ENCODE measurements around the gene GJB3. TPM values are rescaled to one million over a fixed set of nuclear protein-coding genes. Genes with fewer than 3 reads are reported as not detected.
A peak's percentile ranks its signal among the peaks of the same experiment; 100 is the strongest.

Gene GJB3
- polyA plus RNA-seq, 4 donors = 0.67 to 1.9 (median 0.78) TPM; not detected in 1

GRCh38 chr1:34754964-34755637 is 25.9 kb upstream of the GJB3 start, which contains the start of gene GJB5:
Gene GJB5, plus strand, starts transcription at chr1:34755047. Its CDS starts 2,284 bp downstream, at chr1:34757331.
- H3K4me1 ChIP-seq (ENCODE audit: control insufficient read depth in 3 of 3, insufficient read depth in 2 of 3, low read depth in 1 of 3, low read length in 2 of 3) = peaks cover 0 to 17% (median 0%) of the 10 kb centered on the region in 3 donors
- no peaks in the 10 kb centered on the region for H3K36me3 ChIP-seq (ENCODE audit: control insufficient read depth in 3 of 3, insufficient read depth in 2 of 3, low read depth in 1 of 3, low read length in 3 of 3)
- H3K27ac ChIP-seq (ENCODE audit: low read depth in 1 of 3, low read length in 2 of 3) = no peak within 1 kb of the TSS
- FAIRE-seq (no peak), DNase-seq (no peak)
- H3K9me3 ChIP-seq (ENCODE audit: control insufficient read depth in 2 of 2, insufficient read depth in 1 of 2, low read depth in 1 of 2, low read length in 1 of 2) = no peaks in the 10 kb centered on the region
- H3K4me3 ChIP-seq (ENCODE audit: low read depth in 1 of 3, low read length in 3 of 3) = no peak within 1 kb of the TSS
- 72 to 74% (median 73%) methylated on average over 13 of the region's 13 CpGs for WGBS, 3 donors
- no peaks in the 10 kb centered on the region for H3K27me3 ChIP-seq (ENCODE audit: control insufficient read depth in 3 of 3, insufficient read depth in 3 of 3, low read length in 3 of 3)

DNA sequence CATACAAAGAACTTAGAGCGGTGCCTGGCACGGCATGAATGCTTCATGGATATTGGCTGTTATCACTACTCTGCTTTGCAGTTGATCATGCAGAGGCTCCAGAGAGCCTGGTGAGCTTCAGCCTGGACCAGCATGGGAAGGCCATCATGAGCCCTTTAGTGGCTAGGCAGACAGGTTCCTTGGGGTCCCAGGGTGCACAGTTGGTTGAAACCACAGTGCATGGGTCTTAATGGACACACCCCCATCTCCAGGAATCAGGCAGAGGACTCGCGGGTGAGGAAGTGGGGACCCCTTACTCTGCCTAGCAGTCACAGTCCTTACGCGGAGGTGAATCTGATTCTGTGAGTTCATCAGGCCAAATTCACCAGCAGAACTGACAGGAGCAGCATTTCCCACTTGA is 25.1 kb upstream of the GJB3 start:
- peaks cover 0 to 20% (median 0%) of the 10 kb centered on the region in 3 donors for H3K4me1 ChIP-seq (ENCODE audit: control insufficient read depth in 3 of 3, insufficient read depth in 2 of 3, low read depth in 1 of 3, low read length in 2 of 3)
- FAIRE-seq = no peak
- H3K4me3 ChIP-seq (ENCODE audit: low read depth in 1 of 3, low read length in 3 of 3) = no peak overlapping the region
- no peaks in the 10 kb centered on the region for H3K9me3 ChIP-seq (ENCODE audit: control insufficient read depth in 2 of 2, insufficient read depth in 1 of 2, low read depth in 1 of 2, low read length in 1 of 2)
- DNase-seq = no peak
- H3K27ac ChIP-seq (ENCODE audit: low read depth in 1 of 3, low read length in 2 of 3) = no peak overlapping the region
- 93 to 100% (median 93%) methylated on average over 6 of the region's 6 CpGs for WGBS, 3 donors
- H3K27me3 ChIP-seq (ENCODE audit: control insufficient read depth in 3 of 3, insufficient read depth in 3 of 3, low read length in 3 of 3) = no peaks in the 10 kb centered on the region
- no peaks in the 10 kb centered on the region for H3K36me3 ChIP-seq (ENCODE audit: control insufficient read depth in 3 of 3, insufficient read depth in 2 of 3, low read depth in 1 of 3, low read length in 3 of 3)

GRCh38 chr1:34757386-34757785 is 23.6 kb upstream of the GJB3 start:
- WGBS, 3 donors = 89 to 92% (median 91%) methylated on average over 21 of the region's 21 CpGs
- peaks cover 0 to 20% (median 0%) of the 10 kb centered on the region in 3 donors for H3K4me1 ChIP-seq (ENCODE audit: control insufficient read depth in 3 of 3, insufficient read depth in 2 of 3, low read depth in 1 of 3, low read length in 2 of 3)

GRCh38 chr1:34758751-34759150 is 22.3 kb upstream of the GJB3 start:
- Histone ChIP-seq H3K27me3 (ENCODE audit: control insufficient read depth in 3 of 3, insufficient read depth in 3 of 3, low read length in 3 of 3) (peaks cover 0 to 3% (median 0%) of the 10 kb centered on the region in 3 donors), H3K27ac (ENCODE audit: low read depth in 1 of 3, low read length in 2 of 3) (no peak overlapping the region), H3K36me3 (ENCODE audit: control insufficient read depth in 3 of 3, insufficient read depth in 2 of 3, low read depth in 1 of 3, low read length in 3 of 3) (no peaks in the 10 kb centered on the region), H3K9me3 (ENCODE audit: control insufficient read depth in 2 of 2, insufficient read depth in 1 of 2, low read depth in 1 of 2, low read length in 1 of 2) (no peaks in the 10 kb centered on the region), H3K4me1 (ENCODE audit: control insufficient read depth in 3 of 3, insufficient read depth in 2 of 3, low read depth in 1 of 3, low read length in 2 of 3) (peaks cover 0 to 28% (median 0%) of the 10 kb centered on the region in 3 donors), H3K4me3 (ENCODE audit: low read depth in 1 of 3, low read length in 3 of 3) (no peak overlapping the region)
- DNase-seq (peak in 1 of 2 donors; percentile 50), FAIRE-seq (no peak)
- 64 to 71% (median 65%) methylated on average over 4 of the region's 4 CpGs for WGBS, 3 donors

More at GRCh38 chr1:34757386-34757785, 23.6 kb upstream of the GJB3 start:
- Histone ChIP-seq H3K4me3 (ENCODE audit: low read depth in 1 of 3, low read length in 3 of 3) (no peak overlapping the region), H3K27me3 (ENCODE audit: control insufficient read depth in 3 of 3, insufficient read depth in 3 of 3, low read length in 3 of 3) (peaks cover 0 to 3% (median 0%) of the 10 kb centered on the region in 3 donors), H3K27ac (ENCODE audit: low read depth in 1 of 3, low read length in 2 of 3) (no peak overlapping the region), H3K36me3 (ENCODE audit: control insufficient read depth in 3 of 3, insufficient read depth in 2 of 3, low read depth in 1 of 3, low read length in 3 of 3) (no peaks in the 10 kb centered on the region), H3K9me3 (ENCODE audit: control insufficient read depth in 2 of 2, insufficient read depth in 1 of 2, low read depth in 1 of 2, low read length in 1 of 2) (no peaks in the 10 kb centered on the region)
- DNase-seq (no peak), FAIRE-seq (no peak)

- peaks cover 0 to 30% (median 0%) of the 10 kb centered on the region in 3 donors for H3K4me1 ChIP-seq (ENCODE audit: control insufficient read depth in 3 of 3, insufficient read depth in 2 of 3, low read depth in 1 of 3, low read length in 2 of 3)
- no peak within 1 kb of the TSS for H3K4me3 ChIP-seq (ENCODE audit: low read depth in 1 of 3, low read length in 3 of 3)
- peaks cover 0 to 3% (median 0%) of the 10 kb centered on the region in 3 donors for H3K27me3 ChIP-seq (ENCODE audit: control insufficient read depth in 3 of 3, insufficient read depth in 3 of 3, low read length in 3 of 3)
- H3K27ac ChIP-seq (ENCODE audit: low read depth in 1 of 3, low read length in 2 of 3) = no peak within 1 kb of the TSS
- 24 to 54% (median 41%) methylated on average over 10 of the region's 10 CpGs for WGBS, 3 donors
- peak in 1 of 2 donors; percentile 36 for DNase-seq
- no peaks in the 10 kb centered on the region for H3K9me3 ChIP-seq (ENCODE audit: control insufficient read depth in 2 of 2, insufficient read depth in 1 of 2, low read depth in 1 of 2, low read length in 1 of 2)
- H3K36me3 ChIP-seq (ENCODE audit: control insufficient read depth in 3 of 3, insufficient read depth in 2 of 3, low read depth in 1 of 3, low read length in 3 of 3) = no peaks in the 10 kb centered on the region
- FAIRE-seq = no peak
Observed at GRCh38 chr1:34759503-34760357, 21.3 kb upstream of the GJB3 start, which contains the start of gene GJB4. Gene GJB4, plus strand, starts transcription at chr1:34759740. Its CDS starts 1,515 bp downstream, at chr1:34761255.

DNA sequence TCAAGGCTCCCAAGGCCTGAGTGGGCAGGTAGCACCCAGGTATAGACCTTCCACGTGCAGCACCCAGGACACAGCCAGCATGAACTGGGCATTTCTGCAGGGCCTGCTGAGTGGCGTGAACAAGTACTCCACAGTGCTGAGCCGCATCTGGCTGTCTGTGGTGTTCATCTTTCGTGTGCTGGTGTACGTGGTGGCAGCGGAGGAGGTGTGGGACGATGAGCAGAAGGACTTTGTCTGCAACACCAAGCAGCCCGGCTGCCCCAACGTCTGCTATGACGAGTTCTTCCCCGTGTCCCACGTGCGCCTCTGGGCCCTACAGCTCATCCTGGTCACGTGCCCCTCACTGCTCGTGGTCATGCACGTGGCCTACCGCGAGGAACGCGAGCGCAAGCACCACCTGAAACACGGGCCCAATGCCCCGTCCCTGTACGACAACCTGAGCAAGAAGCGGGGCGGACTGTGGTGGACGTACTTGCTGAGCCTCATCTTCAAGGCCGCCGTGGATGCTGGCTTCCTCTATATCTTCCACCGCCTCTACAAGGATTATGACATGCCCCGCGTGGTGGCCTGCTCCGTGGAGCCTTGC is 19.7 kb upstream of the GJB3 start:
- 91 to 94% (median 93%) methylated on average over 33 of the region's 33 CpGs for WGBS, 3 donors
- no peak overlapping the region for H3K27ac ChIP-seq (ENCODE audit: low read depth in 1 of 3, low read length in 2 of 3)
- H3K9me3 ChIP-seq (ENCODE audit: control insufficient read depth in 2 of 2, insufficient read depth in 1 of 2, low read depth in 1 of 2, low read length in 1 of 2) = no peaks in the 10 kb centered on the region
- no peak for FAIRE-seq
- H3K36me3 ChIP-seq (ENCODE audit: control insufficient read depth in 3 of 3, insufficient read depth in 2 of 3, low read depth in 1 of 3, low read length in 3 of 3) = no peaks in the 10 kb centered on the region
- H3K27me3 ChIP-seq (ENCODE audit: control insufficient read depth in 3 of 3, insufficient read depth in 3 of 3, low read length in 3 of 3) = peaks cover 0 to 3% (median 2%) of the 10 kb centered on the region in 3 donors
- peaks cover 0 to 30% (median 0%) of the 10 kb centered on the region in 3 donors for H3K4me1 ChIP-seq (ENCODE audit: control insufficient read depth in 3 of 3, insufficient read depth in 2 of 3, low read depth in 1 of 3, low read length in 2 of 3)
- H3K4me3 ChIP-seq (ENCODE audit: low read depth in 1 of 3, low read length in 3 of 3) = no peak overlapping the region
- no peak for DNase-seq

DNA sequence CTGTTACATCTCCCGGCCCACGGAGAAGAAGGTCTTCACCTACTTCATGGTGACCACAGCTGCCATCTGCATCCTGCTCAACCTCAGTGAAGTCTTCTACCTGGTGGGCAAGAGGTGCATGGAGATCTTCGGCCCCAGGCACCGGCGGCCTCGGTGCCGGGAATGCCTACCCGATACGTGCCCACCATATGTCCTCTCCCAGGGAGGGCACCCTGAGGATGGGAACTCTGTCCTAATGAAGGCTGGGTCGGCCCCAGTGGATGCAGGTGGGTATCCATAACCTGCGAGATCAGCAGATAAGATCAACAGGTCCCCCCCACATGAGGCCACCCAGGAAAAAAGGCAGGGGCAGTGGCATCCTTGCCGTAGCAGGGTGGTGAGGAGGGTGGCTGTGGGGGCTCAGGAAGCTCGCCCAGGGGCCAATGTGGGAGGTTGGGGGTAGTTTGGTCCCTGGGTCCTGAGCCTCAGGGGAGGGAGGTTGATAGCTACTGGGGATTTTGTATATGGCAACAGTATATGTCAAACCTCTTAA is 19.2 kb upstream of the GJB3 start:
- peaks cover 0 to 3% (median 2%) of the 10 kb centered on the region in 3 donors for H3K27me3 ChIP-seq (ENCODE audit: control insufficient read depth in 3 of 3, insufficient read depth in 3 of 3, low read length in 3 of 3)
- H3K4me1 ChIP-seq (ENCODE audit: control insufficient read depth in 3 of 3, insufficient read depth in 2 of 3, low read depth in 1 of 3, low read length in 2 of 3) = peaks cover 0 to 30% (median 0%) of the 10 kb centered on the region in 3 donors
- 86 to 88% (median 88%) methylated on average over 13 of the region's 13 CpGs for WGBS, 3 donors

More for the DNA sequence above, 19.2 kb upstream of the GJB3 start:
- H3K9me3 ChIP-seq (ENCODE audit: control insufficient read depth in 2 of 2, insufficient read depth in 1 of 2, low read depth in 1 of 2, low read length in 1 of 2) = no peaks in the 10 kb centered on the region
- no peaks in the 10 kb centered on the region for H3K36me3 ChIP-seq (ENCODE audit: control insufficient read depth in 3 of 3, insufficient read depth in 2 of 3, low read depth in 1 of 3, low read length in 3 of 3)
- DNase-seq = no peak
- FAIRE-seq = no peak
- H3K27ac ChIP-seq (ENCODE audit: low read depth in 1 of 3, low read length in 2 of 3) = no peak overlapping the region
- no peak overlapping the region for H3K4me3 ChIP-seq (ENCODE audit: low read depth in 1 of 3, low read length in 3 of 3)

Measured in small intestine (tissue), 7 donors.